ENCODE measurements around the gene CDC123.
"Not testable (repeated sequence)": the region's sequence is repeated elsewhere in the genome, so short reads cannot be mapped to it uniquely, and the experiment has no call there.

Gene CDC123

DNA sequence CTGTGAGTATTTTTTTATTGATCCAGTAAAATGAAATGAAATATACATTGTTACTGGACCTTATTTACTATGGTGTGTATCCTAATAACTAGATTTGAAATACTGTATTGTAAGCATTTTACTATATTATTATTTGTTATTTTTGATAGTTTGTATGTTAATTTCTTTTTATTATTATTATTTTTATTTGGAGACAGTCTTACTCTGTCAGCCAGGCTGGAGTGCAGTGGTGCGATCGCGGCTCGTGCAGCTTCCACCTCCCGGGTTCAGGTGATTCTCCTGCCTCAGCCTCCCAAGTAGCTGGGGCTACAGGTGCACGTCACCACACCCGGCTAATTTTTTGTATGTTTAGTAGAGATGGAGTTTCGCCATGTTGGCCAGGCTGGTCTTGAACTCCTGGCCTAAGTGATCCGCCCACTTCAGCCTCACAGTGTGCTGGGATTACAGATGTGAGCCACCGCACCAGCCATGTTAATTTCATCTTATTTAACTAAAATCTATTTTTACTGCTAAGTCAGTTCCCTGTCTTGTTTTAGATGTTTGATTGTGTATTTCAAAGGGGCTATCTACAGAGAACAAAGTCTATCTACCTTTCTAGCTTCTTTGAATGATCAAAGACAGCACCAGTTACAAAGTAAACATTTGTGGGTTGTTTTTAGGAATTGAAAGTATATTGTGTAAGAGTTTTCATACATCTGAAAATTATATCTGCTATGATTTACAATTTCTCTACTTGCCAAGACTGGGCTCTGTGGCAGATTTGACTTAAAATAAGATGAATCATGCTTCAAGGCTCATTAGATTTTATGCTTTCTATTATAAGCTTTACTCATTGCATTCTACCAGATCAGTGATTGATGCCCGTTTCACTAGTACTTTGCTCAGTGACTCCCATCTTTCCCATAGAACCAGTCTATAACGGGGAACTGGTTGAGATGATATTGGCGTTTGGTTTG is 41.6 kb downstream of the CDC123 start:
- no peak for DNase-seq

- no peak for DNase-seq
Observed at GRCh38 chr10:12238821-12239220, 42.8 kb downstream of the CDC123 start.

GRCh38 chr10:12241810-12242529 is 46.0 kb downstream of the CDC123 start:
- no peak for DNase-seq

DNA sequence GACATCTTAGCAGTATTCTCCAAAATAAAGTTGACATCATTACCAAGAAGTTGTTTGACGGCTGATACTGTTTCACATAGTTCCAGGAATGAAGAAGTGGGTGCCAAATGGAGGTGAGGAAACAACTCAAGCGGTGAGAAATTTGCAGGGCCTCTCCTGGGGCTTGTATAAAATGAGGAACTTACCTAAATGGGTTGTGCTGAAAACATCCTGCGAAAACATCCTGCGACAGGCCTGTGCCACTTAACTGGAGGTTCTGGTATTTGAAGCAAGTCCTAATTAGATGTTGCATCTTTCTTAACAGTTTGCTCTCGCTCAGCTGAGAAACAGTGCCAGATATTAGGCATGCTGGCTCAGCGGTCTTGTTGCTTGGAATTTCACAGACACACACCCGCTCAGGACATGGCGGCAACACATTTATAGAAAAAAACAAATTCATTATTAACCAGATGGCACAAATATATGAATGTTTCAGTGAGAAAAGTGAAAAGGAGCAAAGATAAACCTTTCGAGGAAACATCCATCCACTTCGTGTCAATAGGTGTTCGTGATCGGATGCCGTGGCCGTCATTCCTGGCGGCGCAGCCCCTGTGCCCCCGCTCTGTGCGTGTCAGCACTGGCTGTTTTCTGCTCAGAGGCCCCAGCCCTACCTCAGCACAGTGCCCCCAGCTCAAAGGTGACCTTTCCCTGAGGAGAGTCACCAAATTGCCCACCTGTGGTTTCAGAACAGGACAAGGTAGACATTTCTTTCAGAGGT is 48.1 kb downstream of the CDC123 start:
- DNase-seq = no peak

- DNase-seq = no peak
Observed at GRCh38 chr10:12250181-12250580, 54.2 kb downstream of the CDC123 start.

- DNase-seq = not testable (repeated sequence)
Observed at GRCh38 chr10:12250702-12251101, 54.7 kb downstream of the CDC123 start.

DNA sequence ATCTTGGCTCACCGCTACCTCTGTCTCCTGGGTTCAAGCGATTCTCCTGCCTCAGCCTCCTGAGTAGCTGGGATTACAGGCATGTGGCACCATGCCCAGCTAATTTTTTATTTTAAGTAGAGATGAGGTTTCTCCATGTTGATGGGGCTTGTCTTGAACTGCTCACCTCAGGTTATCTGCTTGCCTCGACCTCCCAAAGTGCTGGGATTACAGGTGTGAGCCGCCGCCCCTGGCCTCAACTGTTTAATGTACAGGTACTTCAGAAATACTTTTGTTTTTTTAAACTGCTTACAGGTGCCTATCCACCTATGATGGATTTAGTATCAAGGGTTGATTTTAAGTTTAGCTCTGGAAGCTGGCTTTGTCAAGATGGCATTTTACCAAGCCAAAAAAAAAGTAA is 55.6 kb downstream of the CDC123 start:
- no peak for DNase-seq

DNA sequence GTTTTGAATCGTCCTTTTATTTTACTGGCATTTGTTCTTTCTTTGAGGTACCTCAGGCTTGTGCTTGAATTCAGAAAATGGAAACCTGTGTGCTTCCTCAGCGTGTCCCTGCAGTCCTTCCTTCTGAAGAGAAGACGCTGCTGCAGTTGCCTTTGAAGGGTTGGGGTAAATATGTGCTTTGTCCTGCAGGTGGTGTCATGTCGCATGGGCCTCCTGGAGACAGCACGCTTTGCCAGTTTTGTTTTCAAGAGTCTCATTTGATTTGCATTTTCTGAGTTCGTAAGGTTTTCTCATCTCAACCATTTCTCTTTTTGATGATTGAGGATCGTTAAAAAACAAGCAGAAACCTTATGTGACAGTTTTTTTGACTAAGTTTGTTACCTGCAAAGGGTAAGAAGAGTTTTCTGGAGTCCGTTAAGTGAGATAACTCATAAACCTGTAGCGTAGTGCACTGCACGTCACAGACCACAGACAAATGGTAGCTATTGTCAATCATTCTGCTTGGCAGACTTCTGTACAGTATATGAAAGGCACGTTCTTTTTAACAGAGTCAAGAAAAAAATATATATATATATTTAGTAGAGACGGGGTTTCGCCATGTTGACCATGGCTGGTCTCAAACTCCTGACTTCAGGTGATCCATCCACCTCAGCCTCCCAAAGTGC is 57.0 kb downstream of the CDC123 start:
- DNase-seq = peak; percentile 10

DNA sequence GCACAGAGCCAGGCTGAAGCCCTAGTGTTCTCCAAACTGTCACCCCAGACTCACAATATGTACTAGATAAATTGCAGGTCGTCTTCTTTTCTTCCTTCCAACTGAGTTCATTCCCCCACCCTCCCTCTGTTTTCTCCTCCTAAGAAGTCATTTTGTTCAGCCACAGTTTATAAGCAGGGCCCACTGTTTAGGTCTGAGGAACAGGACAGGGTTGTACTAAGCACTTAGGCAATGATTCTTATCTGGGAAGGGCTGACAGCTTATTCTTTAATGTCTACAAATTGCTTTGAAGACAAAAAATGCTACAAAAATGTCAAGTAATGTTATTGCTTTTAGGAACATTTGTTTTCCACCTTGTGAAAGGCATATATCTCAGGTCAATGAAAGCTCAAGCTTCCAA is 59.1 kb downstream of the CDC123 start:
- DNase-seq = no peak

DNA sequence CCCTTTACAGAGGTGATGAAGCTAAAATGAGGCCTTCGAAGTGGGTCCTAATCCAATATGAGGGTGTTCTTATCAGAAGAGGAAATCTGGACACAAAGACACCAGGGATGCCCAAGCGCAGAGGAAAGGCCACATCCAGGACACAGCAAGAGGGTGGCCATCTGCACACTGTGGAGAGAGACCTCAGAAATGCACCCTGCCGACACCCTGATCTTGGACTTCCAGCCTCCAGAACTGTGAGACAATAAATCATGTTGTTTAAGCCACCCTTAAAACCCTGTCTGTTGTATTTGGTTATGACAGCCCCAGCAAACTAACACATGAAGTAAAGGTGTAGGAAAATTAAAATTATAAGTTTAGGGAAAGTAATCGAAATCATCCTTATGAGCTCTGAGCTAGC is 64.0 kb downstream of the CDC123 start:
- DNase-seq = no peak

DNA sequence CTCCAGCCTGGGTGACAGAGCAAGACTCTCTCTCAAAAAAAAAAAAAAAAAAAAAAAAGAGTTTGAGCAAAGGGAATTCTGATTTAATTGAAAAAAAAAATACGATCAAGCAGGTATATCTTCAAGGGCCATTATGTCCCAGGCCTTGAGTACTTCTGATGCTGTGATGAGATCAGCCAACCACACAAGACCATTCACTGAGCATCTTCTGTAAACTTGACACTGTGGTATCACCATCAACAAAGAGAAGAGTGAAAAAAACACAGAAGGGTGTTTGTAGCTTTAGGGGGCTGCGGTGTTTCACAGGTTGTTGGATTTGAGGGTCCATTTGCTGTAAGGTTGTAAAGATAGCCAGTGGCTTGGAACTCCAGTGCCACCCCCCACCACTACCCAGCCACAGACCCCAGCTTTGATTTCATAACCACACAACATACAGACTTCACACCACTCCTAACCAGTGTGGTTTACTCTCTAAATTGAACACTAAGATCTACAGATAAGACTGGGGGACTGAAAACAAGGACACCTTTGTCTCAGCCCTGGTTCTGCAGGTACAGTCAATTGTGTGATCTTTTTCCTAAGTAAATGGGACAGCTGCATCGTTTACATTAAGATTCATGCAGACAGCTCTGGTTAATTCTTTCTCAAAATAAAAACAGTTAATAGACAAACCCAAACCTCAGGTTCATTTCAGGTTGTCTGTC is 66.4 kb downstream of the CDC123 start:
- DNase-seq = no peak

GRCh38 chr10:12264204-12264940 is 68.4 kb downstream of the CDC123 start:
- peak; percentile 63 for DNase-seq

DNA sequence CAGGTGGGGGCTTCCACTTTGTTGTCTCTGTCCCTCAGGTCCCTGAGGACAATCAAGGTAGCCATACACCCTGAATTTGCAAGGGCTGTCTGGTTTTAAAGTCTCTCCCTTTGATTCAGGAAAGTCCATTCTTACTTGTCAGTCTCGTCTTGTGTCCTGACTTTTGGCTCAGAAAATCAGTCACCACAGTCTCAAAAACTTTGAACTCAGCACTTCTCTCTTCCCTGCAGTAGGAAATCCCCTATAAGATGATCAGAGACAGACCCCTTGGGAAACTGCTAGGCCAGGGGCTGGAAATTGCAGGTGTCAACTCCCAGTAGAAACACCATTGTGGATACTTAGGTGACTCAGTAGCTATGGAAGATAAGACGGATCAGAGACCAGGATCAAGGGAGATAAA is 73.1 kb downstream of the CDC123 start:
- DNase-seq = no peak

GRCh38 chr10:12271210-12271540 is 75.2 kb downstream of the CDC123 start:
- no peak for DNase-seq

DNA sequence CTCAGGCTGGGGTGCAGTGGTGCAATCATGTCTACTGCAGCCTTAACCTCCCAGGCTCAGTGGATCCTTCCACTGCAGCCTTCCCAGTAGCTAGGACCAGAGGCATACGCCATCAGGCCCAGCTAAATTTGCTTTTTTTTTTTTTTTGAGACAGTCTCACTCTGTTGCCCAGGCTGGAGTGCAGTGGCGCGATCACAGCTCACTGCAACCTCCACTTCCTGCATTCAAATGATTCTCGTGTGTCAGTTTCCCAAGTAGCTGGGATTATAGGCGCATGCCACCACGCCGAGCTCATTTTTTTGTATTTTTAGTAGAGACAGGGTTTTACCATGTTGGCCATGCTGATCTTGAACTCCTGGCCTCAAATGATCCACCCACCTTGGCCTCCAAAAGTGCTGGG is 81.9 kb downstream of the CDC123 start:
- DNase-seq = not testable (repeated sequence)

- no peak for DNase-seq
Observed at GRCh38 chr10:12279281-12279680, 83.3 kb downstream of the CDC123 start.

DNA sequence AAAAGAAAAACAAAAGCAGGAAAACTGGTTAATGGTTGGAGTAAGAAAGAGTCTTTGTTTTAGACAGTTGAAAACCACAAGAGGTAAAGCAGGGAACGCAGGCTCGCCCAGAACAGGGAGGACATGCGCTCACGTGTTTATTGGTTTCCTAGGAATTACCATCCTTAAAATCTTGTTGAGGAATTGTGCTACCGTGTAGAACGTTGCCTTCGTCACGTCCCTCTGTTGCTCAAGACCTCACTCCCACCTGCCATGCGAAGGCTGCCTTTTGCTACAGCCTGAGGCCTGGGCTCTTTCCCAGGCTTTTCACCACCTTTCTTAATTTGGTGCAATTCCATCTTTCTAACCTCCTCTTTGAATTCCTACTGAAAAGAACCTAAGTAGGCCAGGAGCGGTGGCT is 91.8 kb downstream of the CDC123 start:
- DNase-seq = no peak

DNA sequence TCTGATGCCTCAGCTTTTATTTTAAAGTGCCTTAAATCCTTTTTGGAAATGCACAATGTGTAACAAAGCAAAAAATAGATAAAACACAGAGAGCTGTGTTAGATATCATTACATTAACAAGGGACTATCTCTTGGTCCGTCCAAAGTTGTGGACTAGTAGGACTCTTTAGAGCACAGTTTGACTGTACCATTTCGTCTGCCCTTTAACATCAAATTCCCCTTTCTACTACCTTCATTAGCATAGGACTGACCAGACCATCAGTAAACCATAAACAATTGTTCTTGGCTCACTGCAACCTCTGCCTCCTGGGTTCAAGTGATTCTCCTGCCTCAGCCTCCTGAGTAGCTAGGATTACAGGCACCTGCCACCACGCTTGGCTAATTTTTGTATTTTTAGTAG is 101.8 kb downstream of the CDC123 start:
- not testable (repeated sequence) for DNase-seq

DNA sequence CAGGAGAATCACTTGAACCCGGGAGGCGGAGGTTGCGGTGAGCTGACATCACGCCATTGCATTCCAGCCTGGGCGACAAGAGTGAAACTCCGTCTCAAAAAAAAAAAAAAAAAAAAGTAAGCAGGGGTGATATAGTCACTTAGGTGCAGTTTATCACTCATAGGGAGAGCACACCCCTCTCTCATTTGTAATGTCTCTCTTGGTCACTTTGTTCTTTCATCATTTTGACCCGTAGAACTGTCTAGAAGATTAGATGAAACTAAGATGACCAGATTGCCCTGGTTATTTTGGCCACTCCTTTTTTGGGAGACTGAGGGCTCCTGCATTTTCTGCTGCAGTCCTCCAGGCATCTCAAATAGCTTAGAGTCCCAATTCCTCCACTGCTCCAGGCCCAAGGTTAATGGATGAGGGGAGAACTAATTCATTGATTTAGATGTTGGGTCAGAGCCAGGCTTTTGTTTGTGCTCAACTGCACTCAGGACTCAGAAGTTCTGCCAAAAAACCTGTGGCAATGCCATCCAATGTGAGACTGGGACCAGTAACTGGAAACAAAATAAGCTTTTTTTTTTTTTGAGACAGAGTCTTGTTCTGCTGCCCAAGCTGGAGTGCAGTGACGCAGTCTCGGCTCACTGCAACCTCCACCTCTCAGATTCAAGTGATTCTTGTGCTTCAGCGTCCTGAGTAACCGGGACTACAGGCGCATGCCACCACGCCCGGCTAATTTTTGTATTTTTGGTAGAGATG is 103.4 kb downstream of the CDC123 start:
- DNase-seq = no peak
